IMR-90 (cell line): ENCODE measurements around the gene ARHGAP15. TPM values are rescaled to one million over a fixed set of nuclear protein-coding genes. Genes with fewer than 3 reads are reported as not detected.

Experiments
- ATAC-seq: fragments of 200-7000 bp; cut with Tn5 transposase; 2 replicates; pipeline ENCODE4 v1.9.1; 2020; ENCODE audit warnings: low read depth, mild to moderate bottlenecking, moderate library complexity
- BruUV-seq: library from RNA; stranded (reverse); fragments of 400-500 nt; replicated peaks from 2 replicates; lab custom pipeline; 2021; lab: Mats Ljungman, UMichigan
- CTCF ChIA-PET: fragments of 300-600 bp; formaldehyde crosslinking; extraction: SDS; loops from one replicate; lab custom pipeline; 2021; ENCODE audit warnings: antibody characterized with exemption; lab: Yijun Ruan, JAX
- POLR2A ChIA-PET: fragments of 300-600 bp; sonication (Branson Sonifier 250); formaldehyde crosslinking; loops from one replicate; lab custom pipeline; 2022; ENCODE audit warnings: antibody characterized with exemption; ENCODE audit not compliant: unreplicated experiment; lab: Charles Lee
- DNase-seq: peaks from one replicate; pipeline ENCODE4 v3.0.0; 2013
- H2AFZ ChIP-seq: replicated peaks from 2 replicates; pipeline ENCODE3; 2013; ENCODE audit warnings: low read length, mild to moderate bottlenecking; ENCODE audit not compliant: poor library complexity
- H2AK5ac ChIP-seq: 2 replicates; pipeline ENCODE4 v1.6.1; 2013; ENCODE audit warnings: low read depth, low read length, inconsistent platforms
- H2AK9ac ChIP-seq: replicated peaks from 2 replicates; pipeline ENCODE3; 2013; ENCODE audit warnings: mild to moderate bottlenecking, low read depth, low read length, moderate library complexity; ENCODE audit not compliant: poor library complexity
- H2BK120ac ChIP-seq: 2 replicates; pipeline ENCODE4 v1.6.1; 2013; ENCODE audit warnings: low read depth, low read length, inconsistent platforms
- H2BK15ac ChIP-seq: 3 replicates; pipeline ENCODE4 v1.6.1; 2013; ENCODE audit warnings: low read depth, low read length, inconsistent platforms
- H2BK20ac ChIP-seq: 2 replicates; pipeline ENCODE4 v1.6.1; 2013; ENCODE audit warnings: low read depth, mild to moderate bottlenecking, inconsistent platforms, low read length, moderate library complexity
- H2BK5ac ChIP-seq: 2 replicates; pipeline ENCODE4 v1.6.1; 2013; ENCODE audit warnings: mild to moderate bottlenecking, low read depth, low read length, inconsistent platforms; ENCODE audit not compliant: poor library complexity, severe bottlenecking
- H3K14ac ChIP-seq: replicated peaks from 2 replicates; pipeline ENCODE4 v1.6.1; 2013; ENCODE audit warnings: low read depth, low read length, inconsistent platforms
- H3K18ac ChIP-seq: 2 replicates; pipeline ENCODE4 v1.6.1; 2013; ENCODE audit warnings: low read depth, low read length, control low read depth
- H3K23ac ChIP-seq: 2 replicates; pipeline ENCODE4 v1.6.1; 2013; ENCODE audit warnings: low read depth, low read length, inconsistent platforms
- H3K27ac ChIP-seq: 2 replicates; pipeline ENCODE4 v1.5.1; 2013; ENCODE audit warnings: mild to moderate bottlenecking, control low read depth, low read length; ENCODE audit not compliant: insufficient read depth
- H3K27me3 ChIP-seq: 2 replicates; pipeline ENCODE4 v1.6.1; 2013; ENCODE audit warnings: low read length; ENCODE audit not compliant: control insufficient read depth, insufficient read depth
- H3K36me3 ChIP-seq: 2 replicates; pipeline ENCODE4 v1.6.1; 2013; ENCODE audit warnings: low read length, mixed read lengths; ENCODE audit not compliant: control insufficient read depth, insufficient read depth
- H3K4ac ChIP-seq: 2 replicates; pipeline ENCODE4 v1.6.1; 2013; ENCODE audit warnings: low read depth, low read length, inconsistent platforms
- H3K4me1 ChIP-seq: 2 replicates; pipeline ENCODE4 v1.6.1; 2013; ENCODE audit warnings: low read length, mixed read lengths; ENCODE audit not compliant: control insufficient read depth, insufficient read depth
- H3K4me2 ChIP-seq: 2 replicates; pipeline ENCODE4 v1.6.1; 2013; ENCODE audit warnings: low read depth, mild to moderate bottlenecking, control low read depth, low read length, moderate library complexity
- H3K4me3 ChIP-seq: 2 replicates; pipeline ENCODE4 v1.5.1; 2013; ENCODE audit warnings: low read depth, mild to moderate bottlenecking, control low read depth, low read length, moderate library complexity; ENCODE audit not compliant: insufficient read depth
- H3K56ac ChIP-seq: 2 replicates; pipeline ENCODE4 v1.6.1; 2013; ENCODE audit warnings: low read length, inconsistent platforms; ENCODE audit not compliant: insufficient read depth; ENCODE audit errors: extremely low read depth
- H3K79me1 ChIP-seq, 2 experiments: 2 replicates each; pipeline ENCODE4 v1.6.1; 2013; ENCODE audit warnings: low read length in 2 of 2, inconsistent platforms in 1 of 2, low read depth in 1 of 2
- H3K9ac ChIP-seq: 2 replicates; pipeline ENCODE4 v1.6.1; 2013; ENCODE audit warnings: low read depth, low read length, control low read depth
- H3K9me1 ChIP-seq: 2 replicates; pipeline ENCODE4 v1.6.1; 2013; ENCODE audit warnings: low read length, inconsistent platforms; ENCODE audit not compliant: insufficient read depth
- H3K9me3 ChIP-seq: 2 replicates; pipeline ENCODE4 v1.6.1; 2013; ENCODE audit warnings: low read length; ENCODE audit not compliant: control insufficient read depth, insufficient read depth
- H4K20me1 ChIP-seq: 2 replicates; pipeline ENCODE4 v1.6.1; 2013; ENCODE audit warnings: low read length, inconsistent platforms; ENCODE audit not compliant: insufficient read depth
- H4K5ac ChIP-seq: 2 replicates; pipeline ENCODE4 v1.6.1; 2013; ENCODE audit warnings: mild to moderate bottlenecking, low read depth, low read length, control low read depth
- H4K8ac ChIP-seq, 2 experiments: 2 replicates each; pipeline ENCODE4 v1.6.1; 2013; ENCODE audit warnings: low read depth in 2 of 2, low read length in 2 of 2, control low read depth in 1 of 2, inconsistent platforms in 1 of 2
- H4K91ac ChIP-seq: 2 replicates; pipeline ENCODE4 v1.6.1; 2013; ENCODE audit warnings: low read depth, low read length, inconsistent platforms; ENCODE audit not compliant: insufficient read depth
- BHLHE40 ChIP-seq: fragments of 150-350 bp; IDR thresholded peaks from 2 replicates; pipeline ENCODE4 v1.6.1; 2016; ENCODE audit warnings: mild to moderate bottlenecking, low read depth, low read length
- CEBPB ChIP-seq: IDR thresholded peaks from 2 replicates; pipeline ENCODE4 v1.6.1; 2012; ENCODE audit warnings: low read depth, low read length, improper control_type of control experiment
- CTCF ChIP-seq: conservative IDR thresholded peaks from 2 replicates; pipeline ENCODE4 v1.5.1; 2012; ENCODE audit warnings: mild to moderate bottlenecking, low read depth, low read length, improper control_type of control experiment
- ELK1 ChIP-seq: fragments of 150-350 bp; IDR thresholded peaks from 2 replicates; pipeline ENCODE4 v1.6.1; 2016; ENCODE audit warnings: low read depth, mild to moderate bottlenecking, low read length, moderate library complexity, borderline replicate concordance
- MAFK ChIP-seq: IDR thresholded peaks from 2 replicates; pipeline ENCODE4 v1.6.1; 2012; ENCODE audit warnings: low read depth, low read length, improper control_type of control experiment
- MAZ ChIP-seq: IDR thresholded peaks from 2 replicates; pipeline ENCODE4 v1.6.1; 2012; ENCODE audit warnings: low read depth, mild to moderate bottlenecking, low read length, improper control_type of control experiment, moderate library complexity, borderline replicate concordance
- MXI1 ChIP-seq: IDR thresholded peaks from 2 replicates; pipeline ENCODE4 v1.6.1; 2012; ENCODE audit warnings: low read depth, mild to moderate bottlenecking, low read length, moderate library complexity, borderline replicate concordance
- NFE2L2 ChIP-seq: fragments of 150-350 bp; IDR thresholded peaks from 2 replicates; pipeline ENCODE4 v1.6.1; 2016; ENCODE audit warnings: low read depth, mild to moderate bottlenecking, low read length
- POLR2A ChIP-seq: IDR thresholded peaks from 2 replicates; pipeline ENCODE4 v1.6.1; 2012; ENCODE audit warnings: mild to moderate bottlenecking, low read depth, low read length
- RAD21 ChIP-seq: IDR thresholded peaks from 2 replicates; pipeline ENCODE4 v1.6.1; 2012; ENCODE audit warnings: low read length, improper control_type of control experiment
- RCOR1 ChIP-seq: IDR thresholded peaks from 2 replicates; pipeline ENCODE4 v1.6.1; 2012; ENCODE audit warnings: mild to moderate bottlenecking, low read length, improper control_type of control experiment; ENCODE audit not compliant: insufficient replicate concordance
- RFX5 ChIP-seq: IDR thresholded peaks from 2 replicates; pipeline ENCODE4 v1.8.0; 2012; ENCODE audit warnings: low read depth, mild to moderate bottlenecking, low read length, moderate library complexity
- SMC3 ChIP-seq: fragments of 150-350 bp; IDR thresholded peaks from 2 replicates; pipeline ENCODE4 v1.6.1; 2016; ENCODE audit warnings: low read depth, mild to moderate bottlenecking, antibody characterized with exemption, low read length, moderate library complexity
- USF2 ChIP-seq: fragments of 150-350 bp; IDR thresholded peaks from 2 replicates; pipeline ENCODE4 v1.6.1; 2017; ENCODE audit warnings: mild to moderate bottlenecking, antibody characterized with exemption, low read length, low read depth
- WGBS, 2 experiments: methylation state at CpG; one replicate each; pipeline versions ENCODE4 v1.1.5 to v1.1.7; 2013; ENCODE audit warnings: missing lambda C conversion rate in 2 of 2; ENCODE audit not compliant: insufficient read length in 1 of 2; ENCODE audit errors: extremely low coverage in 2 of 2; 5-methylcytosine and 5-hydroxymethylcytosine counted together
- dilution Hi-C: fragments of 300-500 bp; cut with HindIII; formaldehyde crosslinking; loops from one replicate; pipeline ENCODE4 v1.14.3; 2018; ENCODE audit warnings: low sequenced_read_pairs; ENCODE audit not compliant: unreplicated experiment
- in situ Hi-C: fragments of 300-500 bp; cut with MboI; formaldehyde crosslinking; loops from 3 replicates; pipeline ENCODE4 v1.14.3; 2019; ENCODE audit warnings: low sequenced_read_pairs, inconsistent platforms, mixed read lengths
- intact Hi-C: fragments of 100-400 bp; cut with micrococcal nuclease; formaldehyde crosslinking; loops from 2 replicates; pipeline ENCODE4 v1.10.0; 2022
- polyA plus RNA-seq, 3 experiments: library from polyadenylated mRNA; depleted of rRNA; stranded (reverse); fragments of >200 nt; gene quantifications; 2 replicates each; pipeline ENCODE4 v1.2.3, GENCODE V29; 2012; ENCODE audit warnings: low replicate concordance in 1 of 3
- total RNA-seq: library from RNA; depleted of rRNA; stranded (reverse); fragments of >200 nt; gene quantifications from 2 replicates; pipeline ENCODE4 v1.2.3, GENCODE V29; 2012

Gene ARHGAP15
- total and polyA plus RNA-seq, 2 of the 4 experiments (the other 2 are of a cell fraction), result not detected

- H4K20me1 ChIP-seq, result no peaks in the 10 kb centered on the region
- no CpG with 5 or more reads among the region's 4 CpGs for WGBS, 2 experiments
- no peak overlapping the region for H2BK15ac ChIP-seq
- H3K4me1 ChIP-seq, result no peaks in the 10 kb centered on the region
- no peak overlapping the region for H3K27ac ChIP-seq
- no peak overlapping the region for H2BK5ac ChIP-seq
- H3K14ac ChIP-seq, result no peak overlapping the region
- H3K18ac ChIP-seq, result no peak overlapping the region
- H4K91ac ChIP-seq, result no peak overlapping the region
- ChIA-PET POLR2A (no interaction called here), CTCF (interaction anchor here (1.2 kb wide), 1 partner anchor 23 kb away, joined by 3 read pairs; no protein-coding TSS in a partner anchor)
- no peak overlapping the region for H3K23ac ChIP-seq
- no peak overlapping the region for H2AK5ac ChIP-seq
- no peak overlapping the region for H3K4me3 ChIP-seq
- no peak overlapping the region for H2BK20ac ChIP-seq
- intact Hi-C loops (no loop called here), in situ Hi-C loops (no loop called here), dilution Hi-C loops (no loop called here)
- H4K8ac ChIP-seq, result no peak overlapping the region
- no peaks in the 10 kb centered on the region for H3K9me3 ChIP-seq
- no TSS peak for BruUV-seq
- H3K4ac ChIP-seq, result no peak overlapping the region
- H2BK120ac ChIP-seq, result no peak overlapping the region
- no peaks in the 10 kb centered on the region for H3K36me3 ChIP-seq
- no peak overlapping the region for H2AFZ ChIP-seq
- H3K9me1 ChIP-seq, result no peaks in the 10 kb centered on the region
- H3K9ac ChIP-seq, result no peak overlapping the region
- H3K79me1 ChIP-seq, result no peaks in the 10 kb centered on the region
- no peak overlapping the region for H3K56ac ChIP-seq
- H3K4me2 ChIP-seq, result no peak overlapping the region
- ATAC-seq (no peak), DNase-seq (no peak)
- no peak overlapping the region for H4K5ac ChIP-seq
- H3K27me3 ChIP-seq, result no peaks in the 10 kb centered on the region
- no peak overlapping the region for H2AK9ac ChIP-seq
- no peak for TF ChIP-seq RAD21
- TF ChIP-seq RCOR1, result no peak
- TF ChIP-seq MXI1, result no peak
- TF ChIP-seq USF2, result no peak
- TF ChIP-seq SMC3, result no peak
- TF ChIP-seq BHLHE40, result no peak
- no peak for TF ChIP-seq RFX5
- no peak for TF ChIP-seq NFE2L2
- TF ChIP-seq CEBPB, result no peak
- no peak for TF ChIP-seq POLR2A
- TF ChIP-seq CTCF, result no peak
- no peak for TF ChIP-seq MAZ
- no peak for TF ChIP-seq MAFK
- no peak for TF ChIP-seq ELK1
Measured at GRCh38 chr2:143088388-143088787, 40.8 kb upstream of the ARHGAP15 start.
